ENCODE data around the gene PCNX2. TPM values are rescaled to one million over a fixed set of nuclear protein-coding genes. Genes with fewer than 3 reads are reported as not detected.

Gene PCNX2
- total and polyA plus RNA-seq, 2 donors (not counting 1 experiment from before 2014, with no cell fraction given), result 17.6 to 34.7 TPM

GRCh38 chr1:233211595-233211994, 83.9 kb downstream of the PCNX2 start:
- no peak overlapping the region for H3K27ac ChIP-seq (ENCODE audit: low read length in 2 of 2)
- ChIA-PET CTCF (no interaction called here), POLR2A (no interaction called here)
- Mint-ChIP-seq H3K4me1 (no peaks in the 10 kb centered on the region), H3K4me3 (no peak overlapping the region), H3K9me3 (ENCODE audit: insufficient read depth) (no peaks in the 10 kb centered on the region), H3K27ac (no peak overlapping the region), H3K27me3 (no peaks in the 10 kb centered on the region)
- no peak for TF ChIP-seq CTCF (IDR thresholded peaks at IDR 0.05)
- TF ChIP-seq EZH2 (IDR thresholded peaks at IDR 0.05; ENCODE audit: borderline replicate concordance, insufficient read depth, low read depth, low read length, poor library complexity, severe bottlenecking), result no peak
- H3K9me3 ChIP-seq (ENCODE audit: control extremely low read depth in 1 of 3, control insufficient read depth in 2 of 3, insufficient read depth in 1 of 3, low read length in 2 of 3), result no peaks in the 10 kb centered on the region
- H2AFZ ChIP-seq (ENCODE audit: insufficient read depth, low read depth, low read length, poor library complexity, severe bottlenecking), result no peak overlapping the region
- ATAC-seq (ENCODE audit: low read depth), result no peak
- WGBS (ENCODE audit: insufficient coverage), result 97% methylated on average over 3 of the region's 5 CpGs
- no peaks in the 10 kb centered on the region for H3K36me3 ChIP-seq (replicated peaks in 1 of 2; ENCODE audit: control extremely low read depth in 1 of 2, control insufficient read depth in 1 of 2, extremely low read depth in 1 of 2, insufficient read depth in 2 of 2, low read length in 1 of 2)
- no peaks in the 10 kb centered on the region for H3K79me2 ChIP-seq (ENCODE audit: control insufficient read depth, insufficient read depth, low read length)
- H3K4me3 ChIP-seq (ENCODE audit: control extremely low read depth in 1 of 5, extremely low read depth in 1 of 5, insufficient read depth in 1 of 5, low read depth in 2 of 5, low read length in 4 of 5), result no peak overlapping the region
- intact Hi-C loops (cut with micrococcal nuclease), result no loop called here
- no peak for DNase-seq
- no peak overlapping the region for H3K4me2 ChIP-seq (replicated peaks; ENCODE audit: low read depth, low read length, poor library complexity, severe bottlenecking)
- no peaks in the 10 kb centered on the region for H3K27me3 ChIP-seq (replicated peaks in 1 of 4; ENCODE audit: control extremely low read depth in 1 of 4, control insufficient read depth in 3 of 4, insufficient read depth in 4 of 4, low read length in 3 of 4)
- H4K20me1 ChIP-seq (ENCODE audit: control insufficient read depth, insufficient read depth, low read length, poor library complexity, severe bottlenecking), result no peaks in the 10 kb centered on the region
- H3K4me1 ChIP-seq (ENCODE audit: control insufficient read depth in 2 of 2, insufficient read depth in 2 of 2, low read length in 2 of 2), result no peaks in the 10 kb centered on the region
- H3K9ac ChIP-seq (ENCODE audit: low read length), result no peak overlapping the region

GRCh38 chr1:233211106-233211505, 84.4 kb downstream of the PCNX2 start:
- intact Hi-C loops (cut with micrococcal nuclease), result no loop called here
- no peak for ATAC-seq (ENCODE audit: low read depth)
- Mint-ChIP-seq H3K27me3 (no peaks in the 10 kb centered on the region), H3K4me3 (no peak overlapping the region), H3K9me3 (ENCODE audit: insufficient read depth) (no peaks in the 10 kb centered on the region), H3K4me1 (no peaks in the 10 kb centered on the region), H3K27ac (no peak overlapping the region)
- ChIA-PET POLR2A (interaction anchor here (0.7 kb wide), 1 partner anchor 1585 kb away, joined by 4 read pairs; the partner anchor contains the start of gene DISC1), CTCF (no interaction called here)
- DNase-seq, result no peak
- Histone ChIP-seq H2AFZ (ENCODE audit: insufficient read depth, low read depth, low read length, poor library complexity, severe bottlenecking) (no peak overlapping the region), H3K9ac (ENCODE audit: low read length) (no peak overlapping the region), H3K27ac (ENCODE audit: low read length in 2 of 2) (no peak overlapping the region), H3K27me3 (replicated peaks in 1 of 4; ENCODE audit: control extremely low read depth in 1 of 4, control insufficient read depth in 3 of 4, insufficient read depth in 4 of 4, low read length in 3 of 4) (no peaks in the 10 kb centered on the region), H3K36me3 (replicated peaks in 1 of 2; ENCODE audit: control extremely low read depth in 1 of 2, control insufficient read depth in 1 of 2, extremely low read depth in 1 of 2, insufficient read depth in 2 of 2, low read length in 1 of 2) (no peaks in the 10 kb centered on the region), H4K20me1 (ENCODE audit: control insufficient read depth, insufficient read depth, low read length, poor library complexity, severe bottlenecking) (no peaks in the 10 kb centered on the region), H3K4me3 (ENCODE audit: control extremely low read depth in 1 of 5, extremely low read depth in 1 of 5, insufficient read depth in 1 of 5, low read depth in 2 of 5, low read length in 4 of 5) (no peak overlapping the region), H3K9me3 (ENCODE audit: control extremely low read depth in 1 of 3, control insufficient read depth in 2 of 3, insufficient read depth in 1 of 3, low read length in 2 of 3) (no peaks in the 10 kb centered on the region), H3K4me2 (replicated peaks; ENCODE audit: low read depth, low read length, poor library complexity, severe bottlenecking) (no peak overlapping the region), H3K4me1 (ENCODE audit: control insufficient read depth in 2 of 2, insufficient read depth in 2 of 2, low read length in 2 of 2) (no peaks in the 10 kb centered on the region), H3K79me2 (ENCODE audit: control insufficient read depth, insufficient read depth, low read length) (no peaks in the 10 kb centered on the region)
- 100% methylated on average over 1 of the region's 1 CpG for WGBS (ENCODE audit: insufficient coverage)
- TF ChIP-seq EZH2 (IDR thresholded peaks at IDR 0.05; ENCODE audit: borderline replicate concordance, insufficient read depth, low read depth, low read length, poor library complexity, severe bottlenecking) (no peak), CTCF (IDR thresholded peaks at IDR 0.05) (no peak)

Data from B cell (primary cell).